HPDE6-E6E7 (cell line): ENCODE data around the gene POLR3A.

ENCODE experiments used
- DNase-seq: peaks from one replicate; pipeline ENCODE4 v3.0.0; 2011; ENCODE audit warnings: missing footprints; ENCODE audit errors: extremely low spot score

POLR3A gene

GRCh38 chr10:78046711-78047269 is 17.5 kb upstream of the POLR3A start:
- no peak for DNase-seq

DNA sequence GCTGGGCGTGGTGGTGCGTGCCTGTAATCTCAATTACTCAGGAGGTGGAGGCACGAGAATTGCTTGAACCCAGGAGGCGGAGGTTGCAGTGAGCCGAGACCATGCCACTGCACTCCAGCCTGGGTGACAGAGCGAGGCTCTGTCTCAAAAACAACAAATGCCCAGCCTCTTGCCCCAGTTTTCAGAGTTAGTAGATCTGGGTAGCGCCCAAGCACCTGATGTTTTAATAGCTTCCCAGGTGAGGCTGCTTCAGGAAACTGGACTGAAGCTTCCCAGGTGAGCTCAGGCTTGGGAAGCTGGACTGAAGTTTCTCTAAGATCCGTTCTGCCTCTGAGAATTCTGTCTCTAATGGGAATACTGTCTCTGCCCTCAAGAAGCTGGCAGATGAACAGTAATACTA is 16.5 kb upstream of the POLR3A start:
- no peak for DNase-seq

DNA sequence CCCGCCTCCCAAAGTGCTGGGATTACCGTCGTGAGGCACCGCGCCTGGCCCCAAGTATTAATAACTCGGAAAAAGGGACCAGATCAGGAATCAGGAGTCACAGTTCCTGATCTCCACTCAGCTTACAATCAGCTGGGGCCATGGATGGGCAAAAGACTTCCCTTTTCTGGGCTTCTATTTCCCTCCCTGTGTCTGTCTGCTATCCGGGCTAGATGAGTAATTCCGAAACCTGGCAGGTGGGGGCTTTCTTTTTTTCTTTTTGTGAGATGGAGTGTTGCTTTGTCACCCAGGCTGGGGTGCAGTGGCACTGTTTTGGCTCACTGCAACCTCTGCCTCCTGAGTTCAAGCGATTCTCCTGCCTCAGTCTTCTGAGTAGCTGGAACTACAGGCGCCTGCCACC is 15.9 kb upstream of the POLR3A start:
- DNase-seq = no peak

GRCh38 chr10:78044699-78045098 is 15.4 kb upstream of the POLR3A start:
- no peak for DNase-seq

GRCh38 chr10:78044179-78044578 is 14.9 kb upstream of the POLR3A start:
- no peak for DNase-seq

- DNase-seq = no peak
Observed at GRCh38 chr10:78042752-78043104, 13.4 kb upstream of the POLR3A start.

DNA sequence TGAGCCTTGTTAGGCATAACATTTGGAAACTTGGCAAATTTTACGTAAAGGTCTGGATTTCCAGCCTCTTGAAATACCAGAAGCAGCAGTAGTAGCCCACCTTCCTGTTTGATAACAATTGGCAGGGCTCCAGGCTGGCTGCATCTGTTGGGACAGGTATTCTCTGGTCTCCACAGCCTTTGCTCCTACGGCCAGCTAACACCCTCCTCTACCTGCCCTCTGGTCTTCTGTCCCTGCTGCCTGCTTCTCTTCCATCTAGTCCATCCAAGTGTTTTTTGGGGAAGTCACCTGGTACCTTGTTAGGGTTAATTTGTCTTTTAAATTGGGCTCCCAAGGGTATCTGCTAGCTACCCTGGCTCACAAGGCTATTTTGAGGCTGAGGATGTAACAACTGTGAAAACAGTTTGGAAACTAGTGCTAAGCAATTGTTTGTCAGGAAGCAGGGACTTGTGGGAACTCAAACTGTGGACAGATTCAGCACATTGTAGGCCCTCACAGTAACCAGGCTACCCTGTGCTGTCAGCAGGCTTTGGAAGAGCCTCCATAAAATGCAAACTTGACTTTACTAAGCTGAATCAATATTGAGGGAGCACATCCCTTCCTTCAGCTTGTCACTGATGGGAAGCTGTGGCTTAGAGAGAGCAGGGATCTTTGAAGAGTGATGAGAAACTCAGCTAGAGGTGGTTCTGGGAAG is 12.9 kb upstream of the POLR3A start:
- DNase-seq = no peak

GRCh38 chr10:78041170-78042057 is 12.1 kb upstream of the POLR3A start:
- DNase-seq = no peak

DNA sequence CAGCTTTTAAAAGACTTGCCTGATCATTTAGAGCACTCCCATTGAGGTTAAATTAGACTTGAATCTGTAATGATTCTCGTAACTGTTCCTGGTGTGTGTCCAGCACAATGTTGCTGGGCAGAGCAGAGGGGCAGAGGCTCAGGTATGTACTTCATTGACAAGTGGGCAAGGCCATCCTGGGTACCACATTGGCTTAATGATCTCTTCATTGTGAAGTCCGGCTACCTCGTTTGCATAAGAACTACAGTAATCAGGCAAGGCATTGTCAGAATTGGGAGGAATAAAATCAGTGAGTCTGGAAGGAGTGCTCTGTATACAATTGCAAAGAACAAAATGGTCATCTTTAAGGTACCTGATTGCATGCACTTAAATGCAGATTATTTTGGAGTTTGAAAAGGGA is 10.4 kb upstream of the POLR3A start:
- no peak for DNase-seq

DNA sequence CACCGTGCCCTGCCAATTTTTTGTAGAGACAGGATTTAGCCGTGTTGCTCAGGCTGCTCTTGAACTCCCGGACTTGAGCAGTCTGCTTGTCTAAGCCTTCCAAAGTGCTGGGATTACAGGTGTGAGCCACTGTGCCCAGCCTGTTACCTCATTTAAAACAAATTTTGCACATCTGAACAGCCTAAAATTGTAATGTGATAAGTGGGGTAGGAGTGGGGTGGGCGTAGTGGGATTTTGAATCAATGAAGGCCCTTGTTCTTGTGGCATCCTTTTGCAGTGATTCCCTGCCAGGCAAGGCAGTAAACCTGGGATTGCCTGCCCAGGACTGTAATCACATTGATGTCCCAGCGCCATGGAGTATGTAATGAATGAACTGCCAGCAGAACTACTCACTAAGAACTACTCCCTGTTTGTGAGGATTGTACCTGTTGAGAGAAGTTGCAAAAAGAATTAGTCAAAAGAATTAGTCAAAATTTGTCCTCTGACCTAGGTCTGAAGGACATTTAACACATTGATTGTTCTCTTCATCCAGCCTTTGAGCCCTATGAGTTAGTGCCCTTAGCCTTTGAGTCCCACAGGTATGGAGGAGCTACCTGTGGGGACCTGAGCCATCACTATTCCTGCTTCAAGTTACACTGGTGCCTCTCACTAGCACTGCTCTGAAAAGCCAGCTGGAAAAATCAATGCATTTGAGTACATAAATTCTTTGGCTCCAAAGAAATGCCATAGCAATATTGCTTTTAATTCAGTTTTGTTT is 9.7 kb upstream of the POLR3A start:
- no peak for DNase-seq

GRCh38 chr10:78038105-78038504 is 8.8 kb upstream of the POLR3A start:
- no peak for DNase-seq

- no peak for DNase-seq
Observed at GRCh38 chr10:78035933-78036583, 6.7 kb upstream of the POLR3A start.

DNA sequence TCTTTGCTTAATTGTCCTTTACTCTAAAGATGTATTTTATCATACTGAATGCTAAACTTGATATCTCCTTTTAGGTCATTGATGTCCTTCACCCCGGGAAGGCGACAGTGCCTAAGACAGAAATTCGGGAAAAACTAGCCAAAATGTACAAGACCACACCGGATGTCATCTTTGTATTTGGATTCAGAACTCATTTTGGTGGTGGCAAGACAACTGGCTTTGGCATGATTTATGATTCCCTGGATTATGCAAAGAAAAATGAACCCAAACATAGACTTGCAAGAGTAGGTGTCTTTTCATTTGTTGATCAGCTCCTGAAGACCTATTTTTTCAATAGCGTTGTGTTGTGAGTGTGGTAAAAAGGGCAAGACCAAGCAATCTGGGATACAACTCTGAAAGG is 6.1 kb upstream of the POLR3A start:
- DNase-seq = no peak

GRCh38 chr10:78035025-78035424 is 5.7 kb upstream of the POLR3A start:
- no peak for DNase-seq

DNA sequence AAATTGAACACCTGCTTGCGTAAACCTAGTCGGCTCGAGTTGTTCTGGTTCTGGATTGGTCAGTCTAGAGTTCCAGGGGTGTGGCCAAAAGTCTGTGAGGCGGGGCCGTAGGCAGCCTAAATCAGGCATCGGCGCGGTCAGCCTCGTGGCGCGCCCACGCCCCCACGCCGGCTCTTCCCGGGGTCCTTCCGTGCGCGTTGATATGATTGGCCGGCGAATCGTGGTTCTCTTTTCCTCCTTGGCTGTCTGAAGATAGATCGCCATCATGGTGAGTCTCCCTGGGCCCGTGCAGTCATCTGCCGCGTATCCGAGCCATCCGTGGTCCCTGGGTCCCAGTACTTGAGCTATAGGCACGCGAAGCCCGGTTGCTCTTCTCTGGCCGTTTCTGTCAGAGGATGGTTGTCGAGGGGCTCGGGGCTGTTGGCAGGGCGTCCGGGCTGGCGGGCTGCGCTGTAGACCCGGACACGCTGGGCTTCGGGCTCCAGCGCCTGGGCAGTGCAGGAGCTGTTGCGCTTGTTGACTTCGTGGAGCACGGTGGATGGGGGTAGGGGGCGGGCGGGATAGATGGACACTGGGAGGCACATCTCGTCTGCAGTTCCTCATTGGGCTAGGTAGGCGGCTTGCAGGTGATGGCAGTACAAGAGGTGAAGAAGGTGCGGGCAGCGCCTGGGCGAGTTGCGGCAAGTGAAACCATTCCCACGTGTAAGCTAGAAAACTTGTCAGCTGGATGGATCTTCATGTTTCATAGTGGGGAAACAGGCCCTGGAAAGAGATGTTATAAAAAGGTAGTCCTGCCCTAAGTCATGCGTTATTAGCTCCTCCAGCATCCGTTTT is 4.5 kb upstream of the POLR3A start, which contains the start of gene RPS24:
Gene RPS24 (plus strand): TSS at position 227 of the 834 bp plus-strand sequence. CDS start 39 bp downstream, at position 266.
- DNase-seq = peak; percentile 90

GRCh38 chr10:78033387-78033636 is 4.0 kb upstream of the POLR3A start:
- DNase-seq = no peak

- no peak for DNase-seq
Observed at GRCh38 chr10:78028438-78029268, 662 bp downstream of the POLR3A start.

DNA sequence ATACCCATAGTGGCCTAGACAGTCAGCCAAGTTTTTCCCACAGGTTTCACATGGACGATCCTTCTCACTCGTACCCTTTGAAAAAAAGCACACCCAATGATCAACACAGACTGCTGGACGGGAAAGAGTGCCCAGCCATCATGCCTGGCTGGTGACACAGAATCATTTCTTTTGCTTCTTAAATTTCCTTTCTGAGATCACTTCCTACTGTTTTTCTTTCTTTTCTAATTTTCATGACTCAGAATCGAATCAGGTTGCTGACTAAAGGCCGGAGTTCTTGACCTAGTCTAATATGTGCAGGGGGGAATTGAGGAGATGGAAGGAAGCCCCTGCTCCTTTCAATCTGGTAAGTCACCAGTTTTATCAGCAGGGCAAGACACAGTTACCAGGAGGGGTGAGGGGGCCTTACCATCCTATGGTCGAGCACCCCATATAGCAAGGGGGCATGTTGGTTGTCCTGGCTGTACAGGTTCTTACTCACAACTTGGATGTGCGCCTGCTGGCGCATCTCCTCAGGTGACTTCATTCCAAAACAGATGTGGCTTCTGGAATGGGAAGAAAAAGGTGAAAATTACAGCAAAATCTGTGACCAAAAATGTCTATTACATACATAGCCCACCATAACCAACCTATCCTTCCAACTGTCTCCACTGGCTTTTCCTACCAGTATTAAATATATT is 3.5 kb downstream of the POLR3A start:
- peak; percentile 59 for DNase-seq

- DNase-seq = no peak
Observed at GRCh38 chr10:78023741-78024140, 5.6 kb downstream of the POLR3A start.
